Loucy (cell line): Measurements from ENCODE around the gene TMEM269.

Experiments
- H2AFZ ChIP-seq: fragments of 200-600 bp; sonication (generic); 2 replicates; pipeline ENCODE4 v1.6.0; 2016; ENCODE audit warnings: antibody characterized with exemption, mild to moderate bottlenecking, low read length, moderate library complexity
- H3F3A ChIP-seq: fragments of 200-600 bp; 2 replicates; pipeline ENCODE4 v1.6.0; 2016; ENCODE audit warnings: antibody characterized with exemption, low read depth, mild to moderate bottlenecking
- H3K27me3 ChIP-seq: fragments of 200-600 bp; sonication (generic); 2 replicates; pipeline ENCODE4 v1.6.1; 2014; ENCODE audit warnings: low read length, mild to moderate bottlenecking; ENCODE audit not compliant: insufficient read depth, poor library complexity, severe bottlenecking
- H3K36me3 ChIP-seq: fragments of 200-600 bp; sonication (generic); 2 replicates; pipeline ENCODE4 v1.6.1; 2016; ENCODE audit warnings: low read length; ENCODE audit not compliant: insufficient read depth
- H3K4me1 ChIP-seq: fragments of 200-600 bp; sonication (generic); 2 replicates; pipeline ENCODE4 v1.5.1; 2014; ENCODE audit warnings: low read length, mild to moderate bottlenecking; ENCODE audit not compliant: insufficient read depth, poor library complexity, severe bottlenecking
- H3K4me2 ChIP-seq: fragments of 200-600 bp; sonication (generic); 2 replicates; pipeline ENCODE4 v1.6.0; 2014; ENCODE audit warnings: antibody characterized with exemption, low read length, low read depth, mild to moderate bottlenecking; ENCODE audit not compliant: poor library complexity, severe bottlenecking
- H3K4me3 ChIP-seq: fragments of 200-600 bp; sonication (generic); 2 replicates; pipeline ENCODE4 v1.5.1; 2014; ENCODE audit warnings: low read length, mild to moderate bottlenecking, mixed read lengths; ENCODE audit not compliant: poor library complexity, severe bottlenecking
- H3K79me2 ChIP-seq: fragments of 200-600 bp; sonication (generic); 2 replicates; pipeline ENCODE4 v1.6.1; 2014; ENCODE audit warnings: low read length; ENCODE audit not compliant: insufficient read depth
- H3K9ac ChIP-seq: fragments of 200-600 bp; sonication (generic); 2 replicates; pipeline ENCODE4 v1.6.0; 2014; ENCODE audit warnings: mild to moderate bottlenecking, low read depth, low read length, moderate library complexity; ENCODE audit not compliant: poor library complexity, severe bottlenecking
- H3K9me2 ChIP-seq: fragments of 200-600 bp; sonication (generic); replicated peaks from 2 replicates; pipeline ENCODE4 v1.6.1; 2016; ENCODE audit warnings: low read depth, low read length, mixed read lengths
- H3K9me3 ChIP-seq: fragments of 200-600 bp; sonication (generic); 2 replicates; pipeline ENCODE4 v1.6.1; 2014; ENCODE audit warnings: mild to moderate bottlenecking, antibody characterized with exemption, low read length, low read depth; ENCODE audit not compliant: insufficient read depth
- H4K20me1 ChIP-seq: fragments of 200-600 bp; sonication (generic); 2 replicates; pipeline ENCODE4 v1.6.0; 2014; ENCODE audit warnings: antibody characterized with exemption, low read length, mild to moderate bottlenecking; ENCODE audit not compliant: insufficient read depth, poor library complexity, severe bottlenecking
- EZH2phosphoT487 ChIP-seq: fragments of 200-600 bp; IDR thresholded peaks from 2 replicates; pipeline ENCODE4 v1.6.1; 2018; ENCODE audit warnings: antibody characterized with exemption, mild to moderate bottlenecking, moderate library complexity, borderline replicate concordance
- TF ChIP-seq, protein P1 (sequence below): fragments of 200-600 bp; sonication (generic); conservative IDR thresholded peaks from 2 replicates; pipeline ENCODE4 v1.5.1; 2014; ENCODE audit warnings: mild to moderate bottlenecking, antibody characterized with exemption, low read length

The TMEM269 gene

DNA sequence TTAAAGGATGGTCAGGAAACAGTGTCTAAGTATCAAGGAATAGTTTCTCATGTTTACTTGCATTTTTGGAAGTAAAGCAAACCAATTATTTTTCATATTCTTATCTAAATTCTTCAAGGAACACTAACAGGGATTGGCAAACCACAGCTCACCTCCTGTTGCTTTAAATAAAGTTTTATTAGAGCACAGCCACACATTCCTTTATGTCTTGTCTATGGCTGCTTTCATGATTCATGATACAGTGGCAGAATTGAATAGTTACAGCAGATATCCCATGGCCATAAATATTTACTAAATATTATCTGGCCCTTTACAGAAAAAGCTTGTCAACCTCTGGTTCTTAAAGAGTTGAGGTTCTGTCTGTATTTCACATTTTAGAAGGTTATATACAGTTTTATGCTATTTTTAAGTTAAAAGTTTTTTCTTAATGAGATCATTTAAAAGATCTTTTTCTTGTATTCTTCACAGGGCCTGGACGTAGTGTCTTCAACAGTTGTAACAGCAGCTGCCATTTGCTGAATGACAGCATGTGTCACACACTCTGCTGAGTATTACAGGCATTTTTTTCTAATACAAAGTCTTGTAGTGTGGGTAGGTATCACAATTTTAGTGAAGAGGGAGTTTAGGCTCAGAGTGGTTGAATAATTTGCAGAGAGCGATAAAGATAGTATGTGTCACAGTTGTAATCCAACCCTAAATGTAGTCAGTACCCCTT is 64.2 kb downstream of the TMEM269 start:
- TF ChIP-seq, protein P1, sequence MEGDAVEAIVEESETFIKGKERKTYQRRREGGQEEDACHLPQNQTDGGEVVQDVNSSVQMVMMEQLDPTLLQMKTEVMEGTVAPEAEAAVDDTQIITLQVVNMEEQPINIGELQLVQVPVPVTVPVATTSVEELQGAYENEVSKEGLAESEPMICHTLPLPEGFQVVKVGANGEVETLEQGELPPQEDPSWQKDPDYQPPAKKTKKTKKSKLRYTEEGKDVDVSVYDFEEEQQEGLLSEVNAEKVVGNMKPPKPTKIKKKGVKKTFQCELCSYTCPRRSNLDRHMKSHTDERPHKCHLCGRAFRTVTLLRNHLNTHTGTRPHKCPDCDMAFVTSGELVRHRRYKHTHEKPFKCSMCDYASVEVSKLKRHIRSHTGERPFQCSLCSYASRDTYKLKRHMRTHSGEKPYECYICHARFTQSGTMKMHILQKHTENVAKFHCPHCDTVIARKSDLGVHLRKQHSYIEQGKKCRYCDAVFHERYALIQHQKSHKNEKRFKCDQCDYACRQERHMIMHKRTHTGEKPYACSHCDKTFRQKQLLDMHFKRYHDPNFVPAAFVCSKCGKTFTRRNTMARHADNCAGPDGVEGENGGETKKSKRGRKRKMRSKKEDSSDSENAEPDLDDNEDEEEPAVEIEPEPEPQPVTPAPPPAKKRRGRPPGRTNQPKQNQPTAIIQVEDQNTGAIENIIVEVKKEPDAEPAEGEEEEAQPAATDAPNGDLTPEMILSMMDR, result no peak
- TF ChIP-seq EZH2phosphoT487, result no peak
- Histone ChIP-seq H2AFZ (no peak overlapping the region), H3K36me3 (no peaks in the 10 kb centered on the region; the same call in 1 of the 2 replicates), H3K4me2 (peak overlapping the region; percentile 85), H4K20me1 (peaks cover 18% of the 10 kb centered on the region), H3F3A (no peaks in the 10 kb centered on the region), H3K4me1 (peaks cover 27% of the 10 kb centered on the region), H3K9me2 (no peaks in the 10 kb centered on the region), H3K79me2 (peaks cover 28% of the 10 kb centered on the region), H3K4me3 (peak overlapping the region; percentile 89), H3K27me3 (no peaks in the 10 kb centered on the region), H3K9me3 (no peaks in the 10 kb centered on the region), H3K9ac (peak overlapping the region; percentile 88)

DNA sequence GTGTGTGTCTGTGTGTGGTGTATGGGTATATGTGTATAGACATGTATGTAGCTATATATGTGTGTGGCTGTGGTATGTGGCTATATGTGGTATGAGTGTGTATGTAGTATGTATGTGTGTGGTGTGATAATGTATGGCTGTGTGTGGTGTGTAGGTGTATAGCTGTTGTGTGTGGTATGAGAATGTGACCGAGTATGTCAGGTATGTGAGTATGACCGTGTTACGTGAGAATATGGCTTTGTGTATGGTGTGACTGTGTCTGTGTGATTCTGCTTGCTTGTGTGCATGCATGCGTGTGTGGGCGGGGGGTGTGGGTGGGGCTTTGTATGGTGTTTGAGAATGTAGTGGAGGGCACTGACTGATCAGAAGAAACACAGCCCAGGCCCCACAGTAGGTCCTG is 65.2 kb downstream of the TMEM269 start:
- Histone ChIP-seq H3K4me3 (no peak overlapping the region), H3K9me2 (no peaks in the 10 kb centered on the region), H4K20me1 (peaks cover 18% of the 10 kb centered on the region), H3K4me2 (peak overlapping the region; percentile 85), H3K4me1 (peaks cover 27% of the 10 kb centered on the region), H3F3A (no peaks in the 10 kb centered on the region), H3K9me3 (no peaks in the 10 kb centered on the region), H2AFZ (no peak overlapping the region), H3K27me3 (no peaks in the 10 kb centered on the region), H3K36me3 (no peaks in the 10 kb centered on the region; the same call in 1 of the 2 replicates), H3K79me2 (peaks cover 28% of the 10 kb centered on the region), H3K9ac (no peak overlapping the region)
- TF ChIP-seq, protein P1, result no peak
- TF ChIP-seq EZH2phosphoT487, result no peak
